ENCODE measurements around the gene NCL.

NCL gene

GRCh38 chr2:231411831-231412617, 52.3 kb downstream of the NCL start:
- TF ChIP-seq EZH2 (IDR thresholded peaks at IDR 0.05; ENCODE audit: borderline replicate concordance, low read length) (no peak), CTCF (IDR thresholded peaks at IDR 0.05; ENCODE audit: low read length) (peak; percentile 76)
- Histone ChIP-seq H3K4me2 (ENCODE audit: low read length) (peak overlapping the region; percentile 53), H3K4me3 (ENCODE audit: low read depth, low read length, poor library complexity, severe bottlenecking) (peak overlapping the region; percentile 57), H3K9me2 (ENCODE audit: low read depth, low read length) (no peaks in the 10 kb centered on the region), H3K27me3 (ENCODE audit: insufficient read depth, low read length) (no peaks in the 10 kb centered on the region; the same call in 1 of the 2 replicates), H3K36me3 (ENCODE audit: insufficient read depth, low read length) (peaks cover 13% of the 10 kb centered on the region; the same call in 1 of the 2 replicates), H3K9ac (ENCODE audit: low read length) (peak overlapping the region; percentile 38; the same call in 1 of the 2 replicates), H3K9me3 (ENCODE audit: low read length) (peaks cover 15% of the 10 kb centered on the region), H3K79me2 (ENCODE audit: insufficient read depth, low read length) (no peaks in the 10 kb centered on the region), H4K20me1 (ENCODE audit: insufficient read depth, low read length) (no peaks in the 10 kb centered on the region), H3K27ac (ENCODE audit: low read depth, low read length, poor library complexity, severe bottlenecking) (no peak overlapping the region), H3K4me1 (ENCODE audit: insufficient read depth, low read length, severe bottlenecking) (peaks cover 5% of the 10 kb centered on the region), H2AFZ (ENCODE audit: low read length) (no peak overlapping the region), H3F3A (ENCODE audit: insufficient read depth, low read length) (no peaks in the 10 kb centered on the region)

GRCh38 chr2:231411237-231411636, 53.0 kb downstream of the NCL start:
- Histone ChIP-seq H3K27ac (ENCODE audit: low read depth, low read length, poor library complexity, severe bottlenecking) (no peak overlapping the region), H3K9me3 (ENCODE audit: low read length) (peaks cover 15% of the 10 kb centered on the region), H2AFZ (ENCODE audit: low read length) (no peak overlapping the region), H3K79me2 (ENCODE audit: insufficient read depth, low read length) (no peaks in the 10 kb centered on the region), H3K27me3 (ENCODE audit: insufficient read depth, low read length) (no peaks in the 10 kb centered on the region; the same call in 1 of the 2 replicates), H4K20me1 (ENCODE audit: insufficient read depth, low read length) (no peaks in the 10 kb centered on the region), H3K36me3 (ENCODE audit: insufficient read depth, low read length) (peaks cover 13% of the 10 kb centered on the region; the same call in 1 of the 2 replicates), H3K4me2 (ENCODE audit: low read length) (no peak overlapping the region), H3K4me1 (ENCODE audit: insufficient read depth, low read length, severe bottlenecking) (peaks cover 5% of the 10 kb centered on the region), H3F3A (ENCODE audit: insufficient read depth, low read length) (no peaks in the 10 kb centered on the region), H3K4me3 (ENCODE audit: low read depth, low read length, poor library complexity, severe bottlenecking) (no peak overlapping the region), H3K9me2 (ENCODE audit: low read depth, low read length) (no peaks in the 10 kb centered on the region), H3K9ac (ENCODE audit: low read length) (no peak overlapping the region)
- TF ChIP-seq EZH2 (IDR thresholded peaks at IDR 0.05; ENCODE audit: borderline replicate concordance, low read length) (no peak), CTCF (IDR thresholded peaks at IDR 0.05; ENCODE audit: low read length) (no peak)

GRCh38 chr2:231410293-231411004, 53.8 kb downstream of the NCL start:
- no peaks in the 10 kb centered on the region for H3F3A ChIP-seq (ENCODE audit: insufficient read depth, low read length)
- H3K79me2 ChIP-seq (ENCODE audit: insufficient read depth, low read length) = no peaks in the 10 kb centered on the region
- no peaks in the 10 kb centered on the region for H4K20me1 ChIP-seq (ENCODE audit: insufficient read depth, low read length)
- TF ChIP-seq CTCF (IDR thresholded peaks at IDR 0.05; ENCODE audit: low read length) = peak; percentile 42
- TF ChIP-seq EZH2 (IDR thresholded peaks at IDR 0.05; ENCODE audit: borderline replicate concordance, low read length) = no peak
- no peak overlapping the region for H3K4me3 ChIP-seq (ENCODE audit: low read depth, low read length, poor library complexity, severe bottlenecking)
- no peak overlapping the region for H3K27ac ChIP-seq (ENCODE audit: low read depth, low read length, poor library complexity, severe bottlenecking)
- no peak overlapping the region for H3K4me2 ChIP-seq (ENCODE audit: low read length)
- peaks cover 6% of the 10 kb centered on the region for H3K4me1 ChIP-seq (ENCODE audit: insufficient read depth, low read length, severe bottlenecking)
- H3K36me3 ChIP-seq (ENCODE audit: insufficient read depth, low read length) = peaks cover 13% of the 10 kb centered on the region; the same call in 1 of the 2 replicates
- H2AFZ ChIP-seq (ENCODE audit: low read length) = no peak overlapping the region
- H3K9me3 ChIP-seq (ENCODE audit: low read length) = peaks cover 15% of the 10 kb centered on the region
- H3K27me3 ChIP-seq (ENCODE audit: insufficient read depth, low read length) = no peaks in the 10 kb centered on the region; the same call in 1 of the 2 replicates
- no peak overlapping the region for H3K9ac ChIP-seq (ENCODE audit: low read length)
- no peaks in the 10 kb centered on the region for H3K9me2 ChIP-seq (ENCODE audit: low read depth, low read length)
